Activated naive CD4-positive, alpha-beta T cell treated with anti-CD3 and anti-CD28 coated beads for 36 hours (primary cell): Measurements from ENCODE around the gene SLC2A5. TPM values are rescaled to one million over a fixed set of nuclear protein-coding genes. Genes with fewer than 3 reads are reported as not detected.
A peak's percentile ranks its signal among the peaks of the same experiment; 100 is the strongest.

Experiments used
- CTCF ChIA-PET: fragments of 350-600 bp; sonication (Branson Sonifier 250); formaldehyde crosslinking; loops from one replicate; lab custom pipeline; 2021; ENCODE audit warnings: antibody characterized with exemption; lab: Charles Lee
- DNase-seq: peaks from one replicate; pipeline ENCODE4 v3.0.0-alpha.2; 2020
- H3K27ac Mint-ChIP-seq: one replicate; pipeline ENCODE4 v1.8.0; 2021; ENCODE audit warnings: mild to moderate bottlenecking, mixed read lengths
- H3K27me3 Mint-ChIP-seq: one replicate; pipeline ENCODE4 v1.8.0; 2021; ENCODE audit warnings: low read depth, mixed read lengths
- H3K36me3 Mint-ChIP-seq: one replicate; pipeline ENCODE4 v1.8.0; 2021; ENCODE audit warnings: low read depth, mixed read lengths
- H3K4me1 Mint-ChIP-seq: one replicate; pipeline ENCODE4 v1.8.0; 2021; ENCODE audit warnings: low read depth, mixed read lengths
- H3K4me3 Mint-ChIP-seq: one replicate; pipeline ENCODE4 v1.8.0; 2021; ENCODE audit warnings: mild to moderate bottlenecking, moderate library complexity, mixed read lengths
- H3K9me3 Mint-ChIP-seq: one replicate; pipeline ENCODE4 v1.8.0; 2021; ENCODE audit warnings: mixed read lengths
- intact Hi-C: fragments of 100-400 bp; cut with micrococcal nuclease; formaldehyde crosslinking; loops from one replicate; pipeline ENCODE4 v1.15.1; 2023
- total RNA-seq, 2 experiments: library from RNA; stranded (reverse); gene quantifications; one replicate each; pipeline ENCODE4 v1.2.3, GENCODE V29; 2021

SLC2A5 gene
- total RNA-seq, 2 experiments from 2014 or later: not detected

DNA sequence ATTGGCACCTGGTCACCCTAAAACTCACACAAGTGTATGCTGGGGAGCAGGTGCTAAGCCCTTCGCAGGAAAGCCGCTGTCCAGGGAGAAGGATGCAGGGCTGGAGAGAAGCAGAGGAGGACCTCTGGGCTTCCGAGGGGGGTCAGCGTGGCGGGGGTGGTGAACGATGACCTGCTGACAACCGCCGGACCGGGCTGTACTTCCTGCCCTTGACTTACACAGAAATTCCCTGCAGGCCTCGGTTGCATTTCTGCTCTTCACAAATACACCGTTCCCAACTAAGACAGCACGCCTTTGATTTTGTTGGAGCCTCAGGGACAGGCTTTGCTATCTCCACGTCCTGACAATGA is 80.8 kb downstream of the SLC2A5 start:
- Mint-ChIP-seq H3K4me1 (peaks cover 42% of the 10 kb centered on the region), H3K27me3 (no peaks in the 10 kb centered on the region), H3K4me3 (no peak overlapping the region), H3K27ac (no peak overlapping the region), H3K36me3 (no peaks in the 10 kb centered on the region), H3K9me3 (peaks cover 7% of the 10 kb centered on the region)
- intact Hi-C loops: loop anchor here (5.0 kb wide), 1 partner anchor 131 kb away; no protein-coding TSS in a partner anchor
- DNase-seq: no peak
- CTCF ChIA-PET: interaction anchor here (0.8 to 7.5 kb wide), 13 partner anchors 9 to 79 kb away, joined by 3 to 141 read pairs (median 6); no protein-coding TSS in a partner anchor

DNA sequence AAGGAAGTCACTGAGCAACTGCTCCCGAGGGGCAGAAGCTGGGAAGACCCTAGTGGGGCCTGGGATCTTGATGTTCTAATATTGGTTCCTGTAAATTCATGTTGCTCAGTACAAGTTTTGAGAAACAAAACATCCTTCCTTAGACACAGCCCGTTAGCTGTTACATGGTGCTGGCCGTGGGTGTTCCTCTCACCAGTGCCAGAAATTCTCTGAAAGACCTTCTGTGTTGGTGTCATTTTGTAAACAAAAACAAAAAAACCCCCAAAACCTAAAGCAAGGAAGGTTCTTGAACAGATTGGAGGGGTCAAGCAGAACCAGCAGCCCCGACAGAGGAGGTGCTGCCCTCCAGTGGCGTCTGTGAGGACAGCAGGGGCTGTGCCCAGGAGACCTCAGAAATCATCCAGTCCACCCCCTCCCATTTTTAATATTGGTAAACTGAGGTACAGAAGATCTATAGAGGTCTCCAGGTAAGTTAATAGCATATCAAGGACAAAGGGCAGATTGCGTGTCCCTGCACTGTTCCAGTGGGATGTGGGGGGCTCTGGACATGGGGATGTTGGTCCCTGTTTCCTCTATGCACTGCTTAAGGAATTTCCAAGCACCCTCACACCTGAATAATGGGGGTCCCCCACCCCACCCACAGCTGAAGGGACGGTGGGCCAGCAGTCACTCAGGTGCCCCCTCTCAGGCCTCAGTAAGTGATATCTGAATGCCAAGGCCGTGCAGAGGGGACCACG is 81.4 kb downstream of the SLC2A5 start:
- intact Hi-C loops: loop anchor here (1.0 to 5.0 kb wide), 3 partner anchors 17 to 131 kb away; no protein-coding TSS in a partner anchor
- CTCF ChIA-PET: interaction anchor here (0.5 to 7.5 kb wide), 30 partner anchors 9 to 952 kb away, joined by 3 to 141 read pairs (median 4); no protein-coding TSS in a partner anchor
- Mint-ChIP-seq H3K4me3 (peak overlapping the region; percentile 41), H3K27ac (peak overlapping the region; percentile 84), H3K27me3 (no peaks in the 10 kb centered on the region), H3K4me1 (peaks cover 43% of the 10 kb centered on the region), H3K9me3 (peaks cover 6% of the 10 kb centered on the region), H3K36me3 (no peaks in the 10 kb centered on the region)
- peak; percentile 85 for DNase-seq

DNA sequence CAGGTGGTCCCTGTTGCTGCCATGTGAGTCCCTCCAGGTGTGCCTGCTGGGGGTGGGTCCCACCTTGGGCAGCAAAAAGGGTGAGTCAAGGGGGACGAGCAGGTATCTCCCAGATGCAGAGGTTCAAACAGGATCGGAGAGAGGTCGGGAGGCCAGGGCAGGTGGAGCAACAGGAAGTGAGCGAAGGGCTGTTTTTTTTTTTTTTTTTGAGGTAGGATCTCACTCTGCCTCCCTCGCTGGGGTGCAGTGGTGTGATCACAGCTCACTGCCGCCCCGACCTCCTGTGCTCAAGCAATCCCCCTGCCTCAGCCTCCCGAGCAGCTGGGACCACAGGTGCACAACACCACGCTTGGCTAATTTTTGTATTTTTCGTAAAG is 82.6 kb downstream of the SLC2A5 start:
- intact Hi-C loops: loop anchor here (1.0 to 5.0 kb wide), 3 partner anchors 16 to 130 kb away; no protein-coding TSS in a partner anchor
- Mint-ChIP-seq H3K36me3 (no peaks in the 10 kb centered on the region), H3K27ac (peak overlapping the region; percentile 76), H3K4me1 (peaks cover 42% of the 10 kb centered on the region), H3K9me3 (no peaks in the 10 kb centered on the region), H3K4me3 (peak overlapping the region; percentile 46), H3K27me3 (no peaks in the 10 kb centered on the region)
- CTCF ChIA-PET: interaction anchor here (1.0 to 7.5 kb wide), 14 partner anchors 10 to 155 kb away, joined by 3 to 141 read pairs (median 5); no protein-coding TSS in a partner anchor
- peak; percentile 47 for DNase-seq

DNA sequence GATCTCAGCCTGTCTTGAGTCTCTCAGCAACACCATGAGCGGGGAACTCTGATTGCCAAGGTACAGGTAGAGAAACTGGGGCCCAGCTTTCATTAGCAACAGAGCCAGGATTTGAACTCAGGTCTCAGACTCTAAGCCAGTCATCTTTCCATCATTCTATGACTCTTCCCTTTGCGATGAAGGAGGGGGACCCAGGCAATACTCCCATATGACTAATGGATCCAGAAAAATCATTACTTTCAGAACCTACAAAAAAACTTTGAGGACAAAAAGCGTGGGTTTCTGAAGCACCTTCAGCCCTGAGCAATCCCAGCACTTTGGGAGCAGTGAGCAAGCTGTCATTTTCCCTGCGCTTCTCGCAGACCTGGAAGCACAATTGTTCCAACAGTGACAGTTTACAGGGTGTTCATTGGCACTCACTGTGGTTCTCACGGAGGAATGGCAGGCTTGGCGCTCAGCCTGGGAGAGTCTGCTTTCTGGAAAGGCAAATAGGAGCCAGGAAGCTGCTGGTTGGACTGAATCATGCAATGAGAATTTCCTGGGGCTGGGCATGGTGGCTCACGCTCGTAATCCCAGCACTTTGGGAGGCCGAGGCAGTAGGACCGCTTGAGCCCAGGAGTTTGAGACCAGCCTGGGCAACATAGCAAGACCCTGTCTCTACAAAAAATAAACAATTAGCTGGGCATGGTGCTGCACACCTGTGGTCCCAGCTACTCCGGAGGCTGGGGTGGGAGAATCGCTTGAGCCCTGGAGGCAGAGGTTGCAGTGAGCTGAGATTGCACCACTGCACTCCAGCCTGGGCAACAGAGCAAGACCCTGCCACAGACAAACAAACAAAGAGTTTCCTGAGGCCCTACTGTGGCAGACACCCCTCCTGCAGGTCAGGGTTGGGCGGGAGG is 83.3 kb downstream of the SLC2A5 start:
- peak overlapping the region; percentile 76 for H3K27ac Mint-ChIP-seq
- CTCF ChIA-PET: interaction anchor here (1.0 to 7.5 kb wide), 11 partner anchors 9 to 72 kb away, joined by 3 to 141 read pairs (median 8); no protein-coding TSS in a partner anchor
- H3K36me3 Mint-ChIP-seq: no peaks in the 10 kb centered on the region
- intact Hi-C loops: loop anchor here (2.0 to 5.0 kb wide), 2 partner anchors 67 to 129 kb away; no protein-coding TSS in a partner anchor
- H3K4me1 Mint-ChIP-seq: peaks cover 42% of the 10 kb centered on the region
- no peaks in the 10 kb centered on the region for H3K27me3 Mint-ChIP-seq
- no peak for DNase-seq
- H3K9me3 Mint-ChIP-seq: no peaks in the 10 kb centered on the region
- peak overlapping the region; percentile 46 for H3K4me3 Mint-ChIP-seq

Other genes with a start within 250 kb of the SLC2A5 start
- 1,000 to 10,000 TPM; 2,952 to 3,004 TPM for gene ENO1, start 190.9 kb downstream of the SLC2A5 start, total RNA-seq
- under 1 TPM; 0.22 to 0.62 TPM for gene CA6, start 123.8 kb downstream of the SLC2A5 start, total RNA-seq
- not detected for gene SLC2A7, start 43.2 kb downstream of the SLC2A5 start, total RNA-seq
- gene GPR157, start 59.5 kb upstream of the SLC2A5 start, total RNA-seq: 1 to 10 TPM in 1 of 2 experiments, under 1 TPM in 1; 0.94 to 2.3 TPM
- gene H6PD, start 165.1 kb upstream of the SLC2A5 start, total RNA-seq: 1 to 10 TPM; 7.8 to 8.3 TPM
- 1 to 10 TPM; 4.8 to 5.0 TPM for gene SPSB1, start 223.3 kb upstream of the SLC2A5 start, total RNA-seq